ENCODE data around the gene IL1RN. TPM values are rescaled to one million over a fixed set of nuclear protein-coding genes. Genes with fewer than 3 reads are reported as not detected.
A peak's percentile ranks its signal among the peaks of the same experiment; 100 is the strongest.

The IL1RN gene
- total and polyA plus RNA-seq, 2 of the 13 experiments (the other 11 are each of a cell fraction or from before 2014, with no cell fraction given): 21.2 to 101 TPM

DNA sequence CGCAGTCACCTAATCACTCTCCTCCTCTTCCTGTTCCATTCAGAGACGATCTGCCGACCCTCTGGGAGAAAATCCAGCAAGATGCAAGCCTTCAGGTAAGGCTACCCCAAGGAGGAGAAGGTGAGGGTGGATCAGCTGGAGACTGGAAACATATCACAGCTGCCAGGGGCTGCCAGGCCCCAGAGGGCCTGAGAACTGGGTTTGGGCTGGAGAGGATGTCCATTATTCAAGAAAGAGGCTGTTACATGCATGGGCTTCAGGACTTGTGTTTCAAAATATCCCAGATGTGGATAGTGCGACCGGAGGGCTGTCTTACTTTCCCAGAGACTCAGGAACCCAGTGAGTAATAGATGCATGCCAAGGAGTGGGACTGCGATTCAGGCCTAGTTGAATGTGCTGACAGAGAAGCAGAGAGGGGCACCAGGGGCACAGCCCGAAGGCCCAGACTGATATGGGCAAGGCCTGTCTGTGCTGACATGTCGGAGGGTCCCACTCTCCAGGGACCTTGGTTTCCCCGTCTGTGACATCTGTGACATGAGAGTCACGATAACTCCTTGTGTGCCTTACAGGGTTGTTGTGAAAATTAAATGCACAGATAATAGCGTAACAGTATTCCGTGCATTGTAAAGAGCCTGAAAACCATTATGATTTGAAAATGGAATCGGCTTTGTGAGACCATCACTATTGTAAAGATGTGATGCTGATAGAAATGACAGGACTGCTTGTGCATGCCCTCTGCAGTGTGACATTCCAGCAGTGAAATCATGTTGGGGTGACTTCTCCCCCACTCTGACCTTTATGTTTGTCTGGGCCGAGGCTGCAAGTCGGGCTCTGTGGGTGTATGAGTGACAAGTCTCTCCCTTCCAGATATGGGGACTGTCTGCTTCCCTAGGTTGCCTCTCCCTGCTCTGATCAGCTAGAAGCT, 510 bp downstream of the IL1RN start (continued):
- TF ChIP-seq, protein P1, sequence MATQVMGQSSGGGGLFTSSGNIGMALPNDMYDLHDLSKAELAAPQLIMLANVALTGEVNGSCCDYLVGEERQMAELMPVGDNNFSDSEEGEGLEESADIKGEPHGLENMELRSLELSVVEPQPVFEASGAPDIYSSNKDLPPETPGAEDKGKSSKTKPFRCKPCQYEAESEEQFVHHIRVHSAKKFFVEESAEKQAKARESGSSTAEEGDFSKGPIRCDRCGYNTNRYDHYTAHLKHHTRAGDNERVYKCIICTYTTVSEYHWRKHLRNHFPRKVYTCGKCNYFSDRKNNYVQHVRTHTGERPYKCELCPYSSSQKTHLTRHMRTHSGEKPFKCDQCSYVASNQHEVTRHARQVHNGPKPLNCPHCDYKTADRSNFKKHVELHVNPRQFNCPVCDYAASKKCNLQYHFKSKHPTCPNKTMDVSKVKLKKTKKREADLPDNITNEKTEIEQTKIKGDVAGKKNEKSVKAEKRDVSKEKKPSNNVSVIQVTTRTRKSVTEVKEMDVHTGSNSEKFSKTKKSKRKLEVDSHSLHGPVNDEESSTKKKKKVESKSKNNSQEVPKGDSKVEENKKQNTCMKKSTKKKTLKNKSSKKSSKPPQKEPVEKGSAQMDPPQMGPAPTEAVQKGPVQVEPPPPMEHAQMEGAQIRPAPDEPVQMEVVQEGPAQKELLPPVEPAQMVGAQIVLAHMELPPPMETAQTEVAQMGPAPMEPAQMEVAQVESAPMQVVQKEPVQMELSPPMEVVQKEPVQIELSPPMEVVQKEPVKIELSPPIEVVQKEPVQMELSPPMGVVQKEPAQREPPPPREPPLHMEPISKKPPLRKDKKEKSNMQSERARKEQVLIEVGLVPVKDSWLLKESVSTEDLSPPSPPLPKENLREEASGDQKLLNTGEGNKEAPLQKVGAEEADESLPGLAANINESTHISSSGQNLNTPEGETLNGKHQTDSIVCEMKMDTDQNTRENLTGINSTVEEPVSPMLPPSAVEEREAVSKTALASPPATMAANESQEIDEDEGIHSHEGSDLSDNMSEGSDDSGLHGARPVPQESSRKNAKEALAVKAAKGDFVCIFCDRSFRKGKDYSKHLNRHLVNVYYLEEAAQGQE (IDR thresholded peaks at IDR 0.05; ENCODE audit: borderline replicate concordance in 1 of 2, low read depth in 1 of 2, low read length in 2 of 2): no peak
- no peak for TF ChIP-seq RBM39 (IDR thresholded peaks at IDR 0.05; ENCODE audit: low read depth, low read length, poor library complexity, severe bottlenecking)
- TF ChIP-seq, protein P2, sequence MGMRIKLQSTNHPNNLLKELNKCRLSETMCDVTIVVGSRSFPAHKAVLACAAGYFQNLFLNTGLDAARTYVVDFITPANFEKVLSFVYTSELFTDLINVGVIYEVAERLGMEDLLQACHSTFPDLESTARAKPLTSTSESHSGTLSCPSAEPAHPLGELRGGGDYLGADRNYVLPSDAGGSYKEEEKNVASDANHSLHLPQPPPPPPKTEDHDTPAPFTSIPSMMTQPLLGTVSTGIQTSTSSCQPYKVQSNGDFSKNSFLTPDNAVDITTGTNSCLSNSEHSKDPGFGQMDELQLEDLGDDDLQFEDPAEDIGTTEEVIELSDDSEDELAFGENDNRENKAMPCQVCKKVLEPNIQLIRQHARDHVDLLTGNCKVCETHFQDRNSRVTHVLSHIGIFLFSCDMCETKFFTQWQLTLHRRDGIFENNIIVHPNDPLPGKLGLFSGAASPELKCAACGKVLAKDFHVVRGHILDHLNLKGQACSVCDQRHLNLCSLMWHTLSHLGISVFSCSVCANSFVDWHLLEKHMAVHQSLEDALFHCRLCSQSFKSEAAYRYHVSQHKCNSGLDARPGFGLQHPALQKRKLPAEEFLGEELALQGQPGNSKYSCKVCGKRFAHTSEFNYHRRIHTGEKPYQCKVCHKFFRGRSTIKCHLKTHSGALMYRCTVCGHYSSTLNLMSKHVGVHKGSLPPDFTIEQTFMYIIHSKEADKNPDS (CRISPR knock-in tag; IDR thresholded peaks at IDR 0.05): no peak
- TF ChIP-seq SCMH1 (CRISPR knock-in tag; IDR thresholded peaks at IDR 0.05; ENCODE audit: borderline replicate concordance): no peak
- TF ChIP-seq ZNF619 (CRISPR knock-in tag; IDR thresholded peaks at IDR 0.05): no peak; the same call in 1 of the 2 replicates
- TF ChIP-seq ZNF557 (CRISPR knock-in tag; IDR thresholded peaks at IDR 0.05): no peak
- TF ChIP-seq, protein P3, sequence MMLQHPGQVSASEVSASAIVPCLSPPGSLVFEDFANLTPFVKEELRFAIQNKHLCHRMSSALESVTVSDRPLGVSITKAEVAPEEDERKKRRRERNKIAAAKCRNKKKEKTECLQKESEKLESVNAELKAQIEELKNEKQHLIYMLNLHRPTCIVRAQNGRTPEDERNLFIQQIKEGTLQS (CRISPR knock-in tag; IDR thresholded peaks at IDR 0.05): no peak
- no peak for TF ChIP-seq ZNF530 (CRISPR knock-in tag; IDR thresholded peaks at IDR 0.05; ENCODE audit: low read depth)
- no peak for TF ChIP-seq ZNF841 (CRISPR knock-in tag; IDR thresholded peaks at IDR 0.05; ENCODE audit: borderline replicate concordance)
- TF ChIP-seq TAF1 (CRISPR knock-in tag; IDR thresholded peaks at IDR 0.05): 0 out of 2 replicates have a peak, but pooled peaks have one; percentile 5
- TF ChIP-seq ZNF883 (CRISPR knock-in tag; IDR thresholded peaks at IDR 0.05; ENCODE audit: not compliant biosample characterization): no peak
- TF ChIP-seq ZNF296 (CRISPR knock-in tag; conservative IDR thresholded peaks at IDR 0.05): no peak; the same call in 1 of the 2 replicates
- TF ChIP-seq, protein P4, sequence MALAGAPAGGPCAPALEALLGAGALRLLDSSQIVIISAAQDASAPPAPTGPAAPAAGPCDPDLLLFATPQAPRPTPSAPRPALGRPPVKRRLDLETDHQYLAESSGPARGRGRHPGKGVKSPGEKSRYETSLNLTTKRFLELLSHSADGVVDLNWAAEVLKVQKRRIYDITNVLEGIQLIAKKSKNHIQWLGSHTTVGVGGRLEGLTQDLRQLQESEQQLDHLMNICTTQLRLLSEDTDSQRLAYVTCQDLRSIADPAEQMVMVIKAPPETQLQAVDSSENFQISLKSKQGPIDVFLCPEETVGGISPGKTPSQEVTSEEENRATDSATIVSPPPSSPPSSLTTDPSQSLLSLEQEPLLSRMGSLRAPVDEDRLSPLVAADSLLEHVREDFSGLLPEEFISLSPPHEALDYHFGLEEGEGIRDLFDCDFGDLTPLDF (CRISPR knock-in tag; IDR thresholded peaks at IDR 0.05): no peak
- TF ChIP-seq, protein P5, sequence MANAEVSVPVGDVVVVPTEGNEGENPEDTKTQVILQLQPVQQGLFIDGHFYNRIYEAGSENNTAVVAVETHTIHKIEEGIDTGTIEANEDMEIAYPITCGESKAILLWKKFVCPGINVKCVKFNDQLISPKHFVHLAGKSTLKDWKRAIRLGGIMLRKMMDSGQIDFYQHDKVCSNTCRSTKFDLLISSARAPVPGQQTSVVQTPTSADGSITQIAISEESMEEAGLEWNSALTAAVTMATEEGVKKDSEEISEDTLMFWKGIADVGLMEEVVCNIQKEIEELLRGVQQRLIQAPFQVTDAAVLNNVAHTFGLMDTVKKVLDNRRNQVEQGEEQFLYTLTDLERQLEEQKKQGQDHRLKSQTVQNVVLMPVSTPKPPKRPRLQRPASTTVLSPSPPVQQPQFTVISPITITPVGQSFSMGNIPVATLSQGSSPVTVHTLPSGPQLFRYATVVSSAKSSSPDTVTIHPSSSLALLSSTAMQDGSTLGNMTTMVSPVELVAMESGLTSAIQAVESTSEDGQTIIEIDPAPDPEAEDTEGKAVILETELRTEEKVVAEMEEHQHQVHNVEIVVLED (CRISPR knock-in tag; IDR thresholded peaks at IDR 0.05; ENCODE audit: borderline replicate concordance): no peak
- TF ChIP-seq RBFOX2 (IDR thresholded peaks at IDR 0.05; ENCODE audit: low read depth, low read length): no peak
- TF ChIP-seq ZNF879 (CRISPR knock-in tag; IDR thresholded peaks at IDR 0.05): no peak
